ENCODE data around the gene PARVB. TPM values are rescaled to one million over a fixed set of nuclear protein-coding genes. Genes with fewer than 3 reads are reported as not detected.

PARVB gene
- total and polyA plus RNA-seq, 2 of the 8 experiments (the other 6 are each of a cell fraction or from before 2014, with no cell fraction given): 14.5 to 18.6 TPM

- no peak for TF ChIP-seq SP2 (IDR thresholded peaks at IDR 0.05; ENCODE audit: low read length)
Measured at GRCh38 chr22:44091751-44092150, 67.6 kb downstream of the PARVB start (continued).
